ENCODE data around the gene DCC. TPM values are rescaled to one million over a fixed set of nuclear protein-coding genes. Genes with fewer than 3 reads are reported as not detected.

Gene DCC
- total and polyA plus RNA-seq, 2 of the 8 experiments (the other 6 are each of a cell fraction or from before 2014, with no cell fraction given), result 0.14 to 1.4 TPM

GRCh38 chr18:53224128-53224778 lies 884.3 kb downstream of the DCC start:
- Histone ChIP-seq H3K4me1 (replicated peaks in 1 of 4; ENCODE audit: control insufficient read depth in 3 of 4, insufficient read depth in 4 of 4, low read length in 3 of 4) (no peaks in the 10 kb centered on the region; a peak in 1 of 7 replicates), H3K79me2 (ENCODE audit: control insufficient read depth in 1 of 2, insufficient read depth in 2 of 2, low read length in 2 of 2) (no peaks in the 10 kb centered on the region), H3K23me2 (ENCODE audit: low read depth, low read length) (no peaks in the 10 kb centered on the region; the same call in 1 of the 2 replicates), H4K20me1 (replicated peaks in 1 of 2; ENCODE audit: control insufficient read depth in 1 of 2, insufficient read depth in 2 of 2, low read length in 2 of 2) (no peaks in the 10 kb centered on the region), H2AFZ (ENCODE audit: low read length) (no peak overlapping the region), H2BK20ac (ENCODE audit: low read length) (no peak overlapping the region), H2AK5ac (ENCODE audit: low read depth, low read length) (no peak overlapping the region), H3K18ac (ENCODE audit: extremely low read depth, low read length) (no peak overlapping the region), H3K4me3 (ENCODE audit: extremely low read depth in 1 of 4, insufficient read depth in 2 of 4, low read depth in 3 of 4, low read length in 4 of 4) (no peak overlapping the region), H3K4me2 (ENCODE audit: insufficient read depth in 1 of 2, low read depth in 2 of 2, low read length in 2 of 2) (no peak overlapping the region), H4K8ac (ENCODE audit: extremely low read depth, insufficient read depth, low read length) (no peak overlapping the region), H2BK15ac (ENCODE audit: low read length) (no peak overlapping the region), H3K79me1 (ENCODE audit: low read depth, low read length) (no peaks in the 10 kb centered on the region), H3K9ac (replicated peaks in 1 of 4; ENCODE audit: extremely low read depth in 1 of 4, low read depth in 3 of 4, low read length in 3 of 4) (no peak overlapping the region), H3K23ac (ENCODE audit: insufficient read length) (no peak overlapping the region), H3K14ac (ENCODE audit: insufficient read length) (no peak overlapping the region), H3K27me3 (replicated peaks in 1 of 4; ENCODE audit: control insufficient read depth in 3 of 4, extremely low read depth in 1 of 4, insufficient read depth in 3 of 4, low read length in 3 of 4) (no peaks in the 10 kb centered on the region), H3K4ac (replicated peaks; ENCODE audit: insufficient read length, low read depth, low read length) (no peak overlapping the region), H2BK12ac (ENCODE audit: low read depth, low read length) (no peak overlapping the region), H3K56ac (replicated peaks; ENCODE audit: insufficient read length, low read depth, low read length) (no peak overlapping the region), H3K9me3 (ENCODE audit: insufficient read depth in 2 of 2, low read depth in 1 of 2, low read length in 1 of 2) (no peaks in the 10 kb centered on the region), H3K27ac (ENCODE audit: low read depth, low read length) (no peak overlapping the region), H3K36me3 (ENCODE audit: control insufficient read depth in 2 of 4, insufficient read depth in 4 of 4, low read length in 3 of 4) (no peaks in the 10 kb centered on the region), H4K91ac (replicated peaks; ENCODE audit: insufficient read length, low read length) (no peak overlapping the region), H2BK5ac (ENCODE audit: low read depth, low read length) (no peak overlapping the region), H4K5ac (ENCODE audit: insufficient read length, low read depth, low read length) (no peak overlapping the region), H2BK120ac (replicated peaks; ENCODE audit: low read depth, low read length) (no peak overlapping the region)
- CTCF ChIA-PET (ENCODE audit: partially characterized antibody), result no interaction called here
- FAIRE-seq (no peak), DNase-seq (ENCODE audit: low read depth in 1 of 2, low spot score in 2 of 2) (no peak)
- POLR2A ChIA-PET (ENCODE audit: partially characterized antibody), result no interaction called here
- WGBS, 2 experiments (ENCODE audit: extremely low coverage in 1 of 2, insufficient coverage in 1 of 2, insufficient read length in 1 of 2, insufficient replicate concordance in 2 of 2, low coverage in 1 of 2, low lambda C conversion rate in 2 of 2, missing lambda C conversion rate in 1 of 2), result 95% methylated on average over 6 of the region's 6 CpGs; no CpG with 5 or more reads in 1 of the 2 experiments
- TF ChIP-seq HDAC2 (IDR thresholded peaks at IDR 0.05; ENCODE audit: borderline replicate concordance in 1 of 2, low read depth in 2 of 2, low read length in 2 of 2), result no peak
- no peak for TF ChIP-seq SIX5 (IDR thresholded peaks at IDR 0.05; ENCODE audit: low read depth, low read length)
- TF ChIP-seq, protein P1, sequence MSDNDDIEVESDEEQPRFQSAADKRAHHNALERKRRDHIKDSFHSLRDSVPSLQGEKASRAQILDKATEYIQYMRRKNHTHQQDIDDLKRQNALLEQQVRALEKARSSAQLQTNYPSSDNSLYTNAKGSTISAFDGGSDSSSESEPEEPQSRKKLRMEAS (IDR thresholded peaks at IDR 0.05), result no peak
- TF ChIP-seq TAF7 (optimal IDR thresholded peaks at IDR 0.05; ENCODE audit: borderline replicate concordance, low read depth, low read length), result no peak
- no peak for TF ChIP-seq CTCF (IDR thresholded peaks at IDR 0.05; ENCODE audit: control extremely low read depth in 1 of 3, insufficient read depth in 1 of 3, low read depth in 1 of 3, low read length in 3 of 3)
- no peak for TF ChIP-seq FOSL1 (IDR thresholded peaks at IDR 0.05; ENCODE audit: insufficient read depth, low read depth, low read length)
- TF ChIP-seq SRF (IDR thresholded peaks at IDR 0.05; ENCODE audit: low read depth, low read length), result no peak
- TF ChIP-seq TAF1 (IDR thresholded peaks at IDR 0.05; ENCODE audit: low read depth, low read length), result no peak
- no peak for TF ChIP-seq MAFK (IDR thresholded peaks at IDR 0.05; ENCODE audit: low read depth, low read length)
- TF ChIP-seq HDAC6 (IDR thresholded peaks at IDR 0.05; ENCODE audit: low read depth, low read length), result no peak

Measured in H1 (cell line).